ENCODE data around the gene KLHL6. TPM values are rescaled to one million over a fixed set of nuclear protein-coding genes. Genes with fewer than 3 reads are reported as not detected.

KLHL6 gene
- total RNA-seq, 1 experiment from 2014 or later: not detected

GRCh38 chr3:183500319-183500718, 55.2 kb downstream of the KLHL6 start:
- H3K9me3 Mint-ChIP-seq: no peaks in the 10 kb centered on the region
- no peak overlapping the region for H2AK5ac ChIP-seq (ENCODE audit: insufficient read length, low read length)

More at GRCh38 chr3:183500319-183500718, 55.2 kb downstream of the KLHL6 start:
- no peaks in the 10 kb centered on the region for H3K9me3 ChIP-seq (ENCODE audit: control insufficient read depth, low read depth, low read length)
- no peaks in the 10 kb centered on the region for H3K79me1 ChIP-seq (ENCODE audit: insufficient read depth, low read depth, low read length, poor library complexity, severe bottlenecking)
- H3K23me2 ChIP-seq (ENCODE audit: insufficient read length, low read depth, low read length, poor library complexity, severe bottlenecking): no peaks in the 10 kb centered on the region
- TF ChIP-seq CTCF (conservative IDR thresholded peaks at IDR 0.05): no peak
- Mint-ChIP-seq H3K27me3 (ENCODE audit: low read depth) (no peaks in the 10 kb centered on the region), H3K4me3 (no peak overlapping the region), H3K36me3 (ENCODE audit: insufficient read depth in 1 of 3, low read depth in 3 of 3) (no peaks in the 10 kb centered on the region), H3K4me1 (no peaks in the 10 kb centered on the region), H3K27ac (no peak overlapping the region)
- H3K4me2 ChIP-seq (ENCODE audit: insufficient read depth, insufficient read length, low read length): no peak overlapping the region
- no peak overlapping the region for H2BK5ac ChIP-seq (ENCODE audit: insufficient read length, low read length)
- no peak overlapping the region for H4K5ac ChIP-seq (ENCODE audit: insufficient read length, low read depth, low read length)
- no peak overlapping the region for H3K23ac ChIP-seq (ENCODE audit: insufficient read length, low read depth, low read length)
- no peaks in the 10 kb centered on the region for H3K79me2 ChIP-seq (ENCODE audit: insufficient read depth, low read length)
- H3K4me1 ChIP-seq (ENCODE audit: insufficient read depth, low read length): no peaks in the 10 kb centered on the region
- H3K4ac ChIP-seq (ENCODE audit: low read depth, low read length): no peak overlapping the region
- H3K18ac ChIP-seq (ENCODE audit: insufficient read length, low read depth, low read length): no peak overlapping the region
- no peak overlapping the region for H4K8ac ChIP-seq (replicated peaks; ENCODE audit: insufficient read length, low read depth, low read length)
- H3K9ac ChIP-seq (ENCODE audit: extremely low read depth, insufficient read length, low read length): no peak overlapping the region
- H2BK15ac ChIP-seq (ENCODE audit: low read depth, low read length): no peak overlapping the region
- no peak overlapping the region for H2BK12ac ChIP-seq (ENCODE audit: insufficient read length, low read depth, low read length)
- no peaks in the 10 kb centered on the region for H4K20me1 ChIP-seq (ENCODE audit: control insufficient read depth, insufficient read depth, insufficient read length)
- no peak overlapping the region for H2BK120ac ChIP-seq (ENCODE audit: low read depth, low read length, poor library complexity, severe bottlenecking)
- no peak overlapping the region for H3K14ac ChIP-seq (ENCODE audit: insufficient read depth, low read length)
- no peak for DNase-seq
- no peak overlapping the region for H3K27ac ChIP-seq (ENCODE audit: insufficient read length, low read depth, low read length)
- H4K91ac ChIP-seq (ENCODE audit: insufficient read length, low read depth, low read length): no peak overlapping the region
- H3T11ph ChIP-seq (ENCODE audit: low read length): no peak overlapping the region
- no peak overlapping the region for H2AFZ ChIP-seq (ENCODE audit: low read length)
- no CpG with 5 or more reads among the region's 4 CpGs for WGBS (ENCODE audit: extremely low coverage, insufficient read length, low lambda C conversion rate)
- no peak overlapping the region for H3K56ac ChIP-seq (ENCODE audit: insufficient read length, low read depth, low read length)
- no peaks in the 10 kb centered on the region for H3K27me3 ChIP-seq (ENCODE audit: insufficient read depth, low read length)
- H2BK20ac ChIP-seq (ENCODE audit: low read depth, low read length, poor library complexity, severe bottlenecking): no peak overlapping the region

Data from H9 (cell line).